ENCODE data around the gene FAM53B.

GRCh38 chr10:124679401-124679800, 64.8 kb downstream of the FAM53B start:
- TF ChIP-seq CTCF (IDR thresholded peaks at IDR 0.05 in 4 of 5, conservative IDR thresholded peaks at IDR 0.05 in 1 of 5) (no peak), POLR2A (IDR thresholded peaks at IDR 0.05) (no peak)

All from gastrocnemius medialis (tissue), 4 donors.